A549 (cell line): ENCODE data around the gene ZNF879. TPM values are rescaled to one million over a fixed set of nuclear protein-coding genes. Genes with fewer than 3 reads are reported as not detected.

Source experiments
- ATAC-seq, 2 experiments: fragments of 200-7000 bp in 1 of 2; fragments of >200 bp in 1 of 2; cut with Nextera tagmentation in 1 of 2; cut with Tn5 transposase in 1 of 2; 3 replicates each; pipeline versions ENCODE4 v1.8.0 to v1.9.1; 2018 to 2020; ENCODE audit warnings: mild to moderate bottlenecking in 1 of 2, moderate library complexity in 1 of 2
- CTCF ChIA-PET: fragments of 300-600 bp; sonication (Branson Sonifier 250); formaldehyde crosslinking; extraction: SDS; loops from one replicate; lab custom pipeline; 2021; ENCODE audit warnings: antibody characterized with exemption, inconsistent platforms; lab: Yijun Ruan, JAX
- POLR2A ChIA-PET: fragments of 350-600 bp; formaldehyde crosslinking; extraction: SDS; loops from one replicate; lab custom pipeline; 2021; ENCODE audit warnings: antibody characterized with exemption, inconsistent platforms; lab: Yijun Ruan, JAX
- DNase-seq, 2 experiments: peaks; one replicate each; pipeline versions ENCODE4 v3.0.0 to v3.0.0-alpha.2; 2011 to 2016; ENCODE audit warnings: low read depth in 1 of 2, low spot score in 1 of 2
- FAIRE-seq: peaks from 2 replicates; lab custom pipeline; 2011; peaks lifted over from hg19 to GRCh38; lab: Jason Lieb, UNC
- H3K27ac ChIP-seq, 2 experiments: fragments of >200 bp; sonication (Bioruptor Twin); formaldehyde crosslinking; 3 replicates each; pipeline ENCODE4 v1.5.1; 2016 to 2017
- H3K4me1 ChIP-seq: fragments of >200 bp; sonication (Bioruptor Twin); formaldehyde crosslinking; 3 replicates; pipeline ENCODE4 v1.6.1; 2016
- H3K4me2 ChIP-seq: fragments of >200 bp; sonication (Bioruptor Twin); formaldehyde crosslinking; 3 replicates; pipeline ENCODE4 v1.6.1; 2016
- H3K4me3 ChIP-seq: fragments of >200 bp; sonication (Bioruptor Twin); formaldehyde crosslinking; 3 replicates; pipeline ENCODE4 v1.5.1; 2016
- H3K9me3 ChIP-seq: fragments of >200 bp; sonication (Bioruptor Twin); formaldehyde crosslinking; 3 replicates; pipeline ENCODE4 v1.6.1; 2016
- ATOH8 ChIP-seq: fragments of 250-450 bp; sonication (Bioruptor Pico); IDR thresholded peaks from 2 replicates; pipeline ENCODE4 v1.5.0; 2020; ENCODE audit warnings: low read depth, mild to moderate bottlenecking, moderate library complexity
- BCL3 ChIP-seq: fragments of >200 bp; sonication (Bioruptor Twin); formaldehyde crosslinking; IDR thresholded peaks from 3 replicates; pipeline ENCODE4 v1.6.1; 2016
- BHLHE40 ChIP-seq: IDR thresholded peaks from 2 replicates; pipeline ENCODE4 v1.6.1; 2012; ENCODE audit warnings: low read depth, low read length, inconsistent platforms
- CEBPB ChIP-seq, 2 experiments: fragments of >200 bp in 1 of 2; sonication (Bioruptor Twin) in 1 of 2; formaldehyde crosslinking in 1 of 2; IDR thresholded peaks; 2 replicates each; pipeline ENCODE4 v1.6.1; 2012 to 2016
- HDAC2 ChIP-seq: fragments of 200-600 bp; sonication (generic); IDR thresholded peaks from 2 replicates; pipeline ENCODE4 v1.6.1; 2016
- JUN ChIP-seq, 2 experiments: fragments of >200 bp; sonication (Bioruptor Twin); formaldehyde crosslinking; IDR thresholded peaks; 2 replicates in 1 of 2; 3 replicates in 1 of 2; pipeline ENCODE4 v1.6.1; 2016 to 2017
- KDM5A ChIP-seq: fragments of 200-600 bp; sonication (generic); IDR thresholded peaks from 2 replicates; pipeline ENCODE4 v1.6.1; 2016; ENCODE audit warnings: antibody characterized with exemption, mild to moderate bottlenecking
- MAX ChIP-seq: IDR thresholded peaks from 2 replicates; pipeline ENCODE4 v1.6.1; 2012
- MYC ChIP-seq: IDR thresholded peaks from 2 replicates; pipeline ENCODE4 v1.6.1; 2012; ENCODE audit warnings: mild to moderate bottlenecking, inconsistent platforms, low read length, improper control_type of control experiment, borderline replicate concordance
- NFE2L2 ChIP-seq: fragments of 150-350 bp; conservative IDR thresholded peaks from 2 replicates; pipeline ENCODE4 v1.6.1; 2014; ENCODE audit warnings: low read length
- NPAS2 ChIP-seq: fragments of 250-450 bp; sonication (Bioruptor Pico); IDR thresholded peaks from 2 replicates; pipeline ENCODE4 v1.8.0; 2022; ENCODE audit warnings: mild to moderate bottlenecking, moderate library complexity, borderline replicate concordance
- NR3C1 ChIP-seq: fragments of >200 bp; sonication (Bioruptor Twin); formaldehyde crosslinking; IDR thresholded peaks from 3 replicates; pipeline ENCODE4 v1.6.1; 2017
- PHF8 ChIP-seq: fragments of 200-600 bp; sonication (generic); IDR thresholded peaks from 2 replicates; pipeline ENCODE4 v1.6.1; 2016; ENCODE audit warnings: low read depth, mild to moderate bottlenecking, antibody characterized with exemption, moderate library complexity, borderline replicate concordance
- POLR2A ChIP-seq: IDR thresholded peaks from 2 replicates; pipeline ENCODE4 v1.6.1; 2012; ENCODE audit warnings: mild to moderate bottlenecking, low read length
- RAD21 ChIP-seq, 2 experiments: fragments of >200 bp in 1 of 2; sonication (Bioruptor Twin) in 1 of 2; formaldehyde crosslinking in 1 of 2; IDR thresholded peaks in 1 of 2; conservative IDR thresholded peaks in 1 of 2; 2 replicates in 1 of 2; 3 replicates in 1 of 2; pipeline ENCODE4 v1.6.1; 2012 to 2018; ENCODE audit warnings: inconsistent platforms in 1 of 2
- RARB ChIP-seq: fragments of 250-450 bp; sonication (Bioruptor Pico); IDR thresholded peaks from 2 replicates; pipeline ENCODE4 v1.8.0; 2021; ENCODE audit warnings: mild to moderate bottlenecking, moderate library complexity
- SMC3 ChIP-seq: fragments of >200 bp; sonication (Bioruptor Twin); formaldehyde crosslinking; IDR thresholded peaks from 3 replicates; pipeline ENCODE4 v1.6.1; 2018; ENCODE audit warnings: inconsistent platforms
- TFCP2L1 ChIP-seq: fragments of 250-450 bp; sonication (Bioruptor Pico); IDR thresholded peaks from 2 replicates; pipeline ENCODE4 v1.5.0; 2021; ENCODE audit warnings: mild to moderate bottlenecking
- USF2 ChIP-seq: fragments of 450-650 bp; IDR thresholded peaks from 2 replicates; pipeline ENCODE4 v1.6.1; 2014; ENCODE audit warnings: antibody characterized with exemption
- ZFP36 ChIP-seq: fragments of 450-650 bp; IDR thresholded peaks from 2 replicates; pipeline ENCODE4 v1.6.1; 2014; ENCODE audit warnings: borderline replicate concordance; ENCODE audit not compliant: partially characterized antibody
- WGBS: methylation state at CpG from one replicate; pipeline ENCODE4 v1.1.6; 2017; ENCODE audit errors: missing lambda C conversion rate; 5-methylcytosine and 5-hydroxymethylcytosine counted together
- polyA minus RNA-seq: library from RNA; depleted of rRNA, polyadenylated mRNA; stranded (reverse); fragments of >200 nt; gene quantifications from 2 replicates; pipeline ENCODE4 v1.2.3, GENCODE V29; 2011; rRNA and poly(A)+ RNA removed
- polyA plus RNA-seq, 4 experiments: library from polyadenylated mRNA; depleted of rRNA in 3 of 4; stranded (reverse); fragments of >200 nt; fragmentation: RNase III in 1 of 4; extraction: RNeasy Plus Mini Kit Qiagen cat#74134 plus additional on column Dnase treatment in 1 of 4; gene quantifications; 2 replicates in 3 of 4; 3 replicates in 1 of 4; pipeline ENCODE4 v1.2.3, GENCODE V29; 2011 to 2017
- TF ChIP-seq, protein P1 (sequence below): IDR thresholded peaks from 2 replicates; pipeline ENCODE4 v1.6.1; 2012; ENCODE audit warnings: low read depth, borderline replicate concordance
- TF ChIP-seq, protein P2 (sequence below): fragments of >200 bp; sonication (Bioruptor Twin); formaldehyde crosslinking; IDR thresholded peaks from 3 replicates; pipeline ENCODE4 v1.5.1; 2016
- TF ChIP-seq, protein P3 (sequence below): fragments of >200 bp; sonication (Bioruptor Twin); formaldehyde crosslinking; IDR thresholded peaks from 2 replicates; pipeline ENCODE4 v1.6.1; 2016

The ZNF879 gene
- polyA plus RNA-seq (2011; rRNA removed) (1.4 and 1.7 TPM in 2 replicates), polyA plus RNA-seq (2017; fragmentation: RNase III; extraction: RNeasy Plus Mini Kit Qiagen cat#74134 plus additional on column Dnase treatment) (1.2 to 1.3 TPM (median 1.3 TPM) in 3 replicates), polyA minus RNA-seq (4.8 and 5.7 TPM in 2 replicates)
- 0.34 and 0.56 TPM in 2 replicates for polyA plus RNA-seq (2012; cell fraction: cytosol; rRNA removed)
- polyA plus RNA-seq (2012; cell fraction: nucleus; rRNA removed) = 0.44 and 0.67 TPM in 2 replicates

DNA sequence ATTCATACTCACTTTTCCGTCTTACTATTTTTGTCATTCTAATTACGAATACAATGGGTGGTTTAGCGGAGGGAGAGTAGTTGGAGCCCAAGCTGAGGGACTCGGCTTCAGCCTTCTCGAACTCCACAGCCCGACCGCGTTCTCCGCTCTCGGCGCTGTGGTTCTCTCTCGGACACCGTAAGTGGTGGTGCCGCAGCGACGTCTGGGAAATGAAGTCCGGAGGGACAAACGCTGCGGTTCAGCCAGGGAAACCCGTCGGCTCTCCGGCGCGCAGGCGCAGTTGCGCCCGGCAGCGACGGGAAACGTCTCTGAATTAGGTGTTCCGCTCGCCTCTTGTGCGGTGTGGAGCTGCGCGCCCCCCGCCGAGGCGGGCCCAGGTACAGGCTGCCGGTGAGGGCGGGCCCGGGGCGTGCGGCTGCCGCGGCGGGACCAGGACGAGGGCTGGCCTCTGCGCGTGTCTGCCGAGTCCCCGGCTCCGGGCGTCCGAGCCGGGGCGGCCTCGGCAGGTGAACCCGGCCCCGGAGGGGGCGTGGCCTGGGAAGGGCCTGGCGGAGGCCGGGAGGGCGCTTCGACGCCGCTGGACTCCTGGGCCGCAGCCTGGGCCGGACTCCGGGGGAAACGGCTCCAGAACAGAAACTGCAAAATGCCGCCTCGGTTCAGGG, at the start of gene ZNF879:
ZNF879 (plus strand) TSS at position 277 of the 662 bp plus-strand sequence. CDS start 1,201 bp downstream, outside the sequence.
- Histone ChIP-seq H3K9me3 (peaks cover 61% of the 10 kb centered on the region), H3K27ac (peak within 1 kb of the TSS; percentile 84 to 90), H3K4me2 (peak within 1 kb of the TSS; percentile 76)
- whole genome bisulfite sequencing = 10% methylated on average over 13 of the region's 72 CpGs
- DNase-seq = peak; percentile 81 to 95
- TF ChIP-seq, protein P1, sequence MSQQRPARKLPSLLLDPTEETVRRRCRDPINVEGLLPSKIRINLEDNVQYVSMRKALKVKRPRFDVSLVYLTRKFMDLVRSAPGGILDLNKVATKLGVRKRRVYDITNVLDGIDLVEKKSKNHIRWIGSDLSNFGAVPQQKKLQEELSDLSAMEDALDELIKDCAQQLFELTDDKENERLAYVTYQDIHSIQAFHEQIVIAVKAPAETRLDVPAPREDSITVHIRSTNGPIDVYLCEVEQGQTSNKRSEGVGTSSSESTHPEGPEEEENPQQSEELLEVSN = peak; percentile 27; the same call in 1 of the 2 replicates
- TF ChIP-seq MAX = peak; percentile 63
- TF ChIP-seq NPAS2 (CRISPR knock-in tag) = no peak
- no peak for TF ChIP-seq BCL3
- peak in 1 of 2 experiments; percentile 41; a peak in 1 of 5 replicates for TF ChIP-seq JUN (IDR thresholded peaks at IDR 0.05)
- TF ChIP-seq BHLHE40 = no peak
- no peak for TF ChIP-seq HDAC2
- TF ChIP-seq PHF8 = peak; percentile 52; the same call in 1 of the 2 replicates
- no peak for TF ChIP-seq NFE2L2
- no peak for TF ChIP-seq CEBPB (IDR thresholded peaks at IDR 0.05)
- no peak for TF ChIP-seq MYC
- TF ChIP-seq POLR2A = peak; percentile 27; the same call in 1 of the 2 replicates
- no peak for TF ChIP-seq SMC3
- no peak for TF ChIP-seq RAD21 (conservative IDR thresholded peaks at IDR 0.05 in 1 of 2, IDR thresholded peaks at IDR 0.05 in 1 of 2)
- TF ChIP-seq ZFP36 = no peak
- TF ChIP-seq, all 56 proteins: peak for 5
- POLR2A ChIA-PET = no interaction called here
- ATAC-seq (peak; percentile 98), FAIRE-seq (no peak)
- H3K4me1 ChIP-seq = no peaks in the 10 kb centered on the region
- H3K4me3 ChIP-seq = peak within 1 kb of the TSS; percentile 73
- CTCF ChIA-PET = no interaction called here

GRCh38 chr5:178981381-178981780, 42.2 kb upstream of the ZNF879 start:
- H3K9me3 ChIP-seq = peaks cover 25% of the 10 kb centered on the region
- FAIRE-seq (no peak), ATAC-seq (no peak), DNase-seq (no peak)
- 38% methylated on average over 14 of the region's 15 CpGs for WGBS
- TF ChIP-seq HDAC2 (no peak), ATOH8 (no peak), TFCP2L1 (CRISPR knock-in tag) (no peak), USF2 (no peak), NR3C1 (no peak), NFE2L2 (no peak), RARB (no peak), KDM5A (no peak)
- TF ChIP-seq, protein P2, sequence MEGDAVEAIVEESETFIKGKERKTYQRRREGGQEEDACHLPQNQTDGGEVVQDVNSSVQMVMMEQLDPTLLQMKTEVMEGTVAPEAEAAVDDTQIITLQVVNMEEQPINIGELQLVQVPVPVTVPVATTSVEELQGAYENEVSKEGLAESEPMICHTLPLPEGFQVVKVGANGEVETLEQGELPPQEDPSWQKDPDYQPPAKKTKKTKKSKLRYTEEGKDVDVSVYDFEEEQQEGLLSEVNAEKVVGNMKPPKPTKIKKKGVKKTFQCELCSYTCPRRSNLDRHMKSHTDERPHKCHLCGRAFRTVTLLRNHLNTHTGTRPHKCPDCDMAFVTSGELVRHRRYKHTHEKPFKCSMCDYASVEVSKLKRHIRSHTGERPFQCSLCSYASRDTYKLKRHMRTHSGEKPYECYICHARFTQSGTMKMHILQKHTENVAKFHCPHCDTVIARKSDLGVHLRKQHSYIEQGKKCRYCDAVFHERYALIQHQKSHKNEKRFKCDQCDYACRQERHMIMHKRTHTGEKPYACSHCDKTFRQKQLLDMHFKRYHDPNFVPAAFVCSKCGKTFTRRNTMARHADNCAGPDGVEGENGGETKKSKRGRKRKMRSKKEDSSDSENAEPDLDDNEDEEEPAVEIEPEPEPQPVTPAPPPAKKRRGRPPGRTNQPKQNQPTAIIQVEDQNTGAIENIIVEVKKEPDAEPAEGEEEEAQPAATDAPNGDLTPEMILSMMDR = no peak
- TF ChIP-seq, protein P3, sequence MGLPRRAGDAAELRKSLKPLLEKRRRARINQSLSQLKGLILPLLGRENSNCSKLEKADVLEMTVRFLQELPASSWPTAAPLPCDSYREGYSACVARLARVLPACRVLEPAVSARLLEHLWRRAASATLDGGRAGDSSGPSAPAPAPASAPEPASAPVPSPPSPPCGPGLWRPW = no peak
- no peak overlapping the region for H3K4me2 ChIP-seq
- no peak overlapping the region for H3K27ac ChIP-seq
- no peak overlapping the region for H3K4me3 ChIP-seq
- ChIA-PET POLR2A (no interaction called here), CTCF (no interaction called here)
- H3K4me1 ChIP-seq = no peaks in the 10 kb centered on the region
